Prostate gland (tissue), 2 donors: ENCODE measurements around the gene GSTA4. TPM values are rescaled to one million over a fixed set of nuclear protein-coding genes. Genes with fewer than 3 reads are reported as not detected.
"Not testable (repeated sequence)": the region's sequence is repeated elsewhere in the genome, so short reads cannot be mapped to it uniquely, and the experiment has no call there.

Experiments used
- DNase-seq: peaks from one replicate; pipeline ENCODE4 v3.0.0-alpha.2; 2019; ENCODE audit warnings: low spot score
- H3K27ac ChIP-seq, 2 donors: fragments of 200-600 bp; sonication (generic); 2 replicates each; pipeline ENCODE4 v1.5.1; 2017 to 2019
- H3K27me3 ChIP-seq: fragments of 200-600 bp; sonication (generic); replicated peaks from 2 replicates; pipeline ENCODE4 v1.5.1; 2019; ENCODE audit not compliant: insufficient read depth
- H3K36me3 ChIP-seq, 2 donors: fragments of 200-600 bp; sonication (generic); 1 replicate in 1 of 2; 2 replicates in 1 of 2; pipeline versions ENCODE4 v1.5.1 to v1.8.1; 2017 to 2019
- H3K4me1 ChIP-seq: fragments of 200-600 bp; sonication (generic); replicated peaks from 2 replicates; pipeline ENCODE4 v1.5.1; 2019
- H3K4me3 ChIP-seq, 2 donors: fragments of 200-600 bp; sonication (generic); 2 replicates each; pipeline ENCODE4 v1.5.1; 2017 to 2019
- H3K9me3 ChIP-seq: fragments of 200-600 bp; sonication (generic); 2 replicates; pipeline ENCODE4 v1.5.1; 2017
- CTCF ChIP-seq, 4 experiments: fragments of 200-600 bp in 2 of 4; fragments of 450-650 bp in 2 of 4; sonication (generic) in 2 of 4; IDR thresholded peaks; 1 replicate in 3 of 4; 2 replicates in 1 of 4; pipeline ENCODE4 v1.5.1; 2016 to 2019; ENCODE audit warnings: antibody characterized with exemption in 4 of 4, mild to moderate bottlenecking in 2 of 4, moderate library complexity in 2 of 4
- POLR2A ChIP-seq: fragments of 450-650 bp; IDR thresholded peaks from one replicate; pipeline ENCODE4 v1.6.1; 2016; ENCODE audit warnings: antibody characterized with exemption, mild to moderate bottlenecking
- POLR2AphosphoS5 ChIP-seq: sonication (generic); formaldehyde crosslinking; IDR thresholded peaks from one replicate; pipeline ENCODE4 v1.6.1; 2017; ENCODE audit warnings: antibody characterized with exemption
- WGBS: methylation state at CpG from one replicate; pipeline ENCODE4 v1.1.5; 2018; 5-methylcytosine and 5-hydroxymethylcytosine counted together
- intact Hi-C: fragments of 100-400 bp; cut with DNase I; formaldehyde crosslinking; loops from one replicate; pipeline ENCODE4 v1.14.2; 2022
- total RNA-seq, 2 donors: library from RNA; depleted of rRNA; stranded (reverse); fragments of >200 nt; gene quantifications; one replicate each; pipeline ENCODE4 v1.1.0, GENCODE V29; 2016

Gene GSTA4
- total RNA-seq, 2 donors from 2014 or later = 62.2 to 96.7 TPM

GRCh38 chr6:53009056-53009455 lies 14.0 kb upstream of the GSTA4 start:
- no peaks in the 10 kb centered on the region for H3K27me3 ChIP-seq
- H3K4me3 ChIP-seq = no peak overlapping the region
- intact Hi-C loops = no loop called here
- peaks cover 0 to 6% of the 10 kb centered on the region in 2 donors for H3K36me3 ChIP-seq
- no peaks in the 10 kb centered on the region for H3K4me1 ChIP-seq
- H3K9me3 ChIP-seq = no peaks in the 10 kb centered on the region
- WGBS = 89% methylated on average over 2 of the region's 2 CpGs
- no peak for DNase-seq
- TF ChIP-seq POLR2AphosphoS5 (no peak), POLR2A (no peak), CTCF (IDR thresholded peaks at IDR 0.05) (no peak)
- H3K27ac ChIP-seq = no peak overlapping the region

- H3K27me3 ChIP-seq, H3K9me3 ChIP-seq, H3K4me3 ChIP-seq, H3K36me3 ChIP-seq, intact Hi-C loops, DNase-seq, H3K4me1 ChIP-seq, H3K27ac ChIP-seq: not testable (repeated sequence)
- WGBS = 83% methylated on average over 4 of the region's 4 CpGs
These were observed 13.2 kb upstream of the GSTA4 start for GRCh38 chr6:53008192-53008687.

GRCh38 chr6:53005663-53006250 lies 10.7 kb upstream of the GSTA4 start:
- 89% methylated on average over 2 of the region's 2 CpGs for WGBS
- H3K4me1 ChIP-seq = no peaks in the 10 kb centered on the region
- DNase-seq = no peak
- intact Hi-C loops = no loop called here
- H3K9me3 ChIP-seq = no peaks in the 10 kb centered on the region
- no peak overlapping the region for H3K27ac ChIP-seq
- H3K36me3 ChIP-seq = peaks cover 0 to 6% of the 10 kb centered on the region in 2 donors
- H3K27me3 ChIP-seq = no peaks in the 10 kb centered on the region
- no peak for TF ChIP-seq POLR2AphosphoS5
- no peak for TF ChIP-seq POLR2A
- no peak for TF ChIP-seq CTCF (IDR thresholded peaks at IDR 0.05)
- no peak overlapping the region for H3K4me3 ChIP-seq

- no peaks in the 10 kb centered on the region for H3K4me1 ChIP-seq
- no peak overlapping the region for H3K4me3 ChIP-seq
- no peaks in the 10 kb centered on the region for H3K36me3 ChIP-seq
- no peak overlapping the region for H3K27ac ChIP-seq
- no peaks in the 10 kb centered on the region for H3K27me3 ChIP-seq
- WGBS = 83% methylated on average over 6 of the region's 6 CpGs
- intact Hi-C loops = no loop called here
- TF ChIP-seq POLR2A = no peak
- no peak for TF ChIP-seq CTCF (IDR thresholded peaks at IDR 0.05)
- no peak for TF ChIP-seq POLR2AphosphoS5
- H3K9me3 ChIP-seq = no peaks in the 10 kb centered on the region
- DNase-seq = no peak
These were observed 4.4 kb upstream of the GSTA4 start for GRCh38 chr6:52999456-52999855.

- Histone ChIP-seq H3K27me3 (no peaks in the 10 kb centered on the region), H3K27ac (no peak overlapping the region), H3K4me1 (no peaks in the 10 kb centered on the region), H3K36me3 (no peaks in the 10 kb centered on the region), H3K4me3 (no peak overlapping the region), H3K9me3 (no peaks in the 10 kb centered on the region)
- no peak for TF ChIP-seq POLR2A
- TF ChIP-seq POLR2AphosphoS5 = no peak
- TF ChIP-seq CTCF (IDR thresholded peaks at IDR 0.05) = no peak
- intact Hi-C loops = no loop called here
- DNase-seq = no peak
- 92% methylated on average over 4 of the region's 4 CpGs for WGBS
These were observed 3.5 kb upstream of the GSTA4 start for GRCh38 chr6:52998603-52999002.
